ENCODE data around the gene TPK1. TPM values are rescaled to one million over a fixed set of nuclear protein-coding genes. Genes with fewer than 3 reads are reported as not detected.

The TPK1 gene
- total RNA-seq, 3 donors from 2014 or later (not counting 1 experiment from before 2014, with no cell fraction given): 20.9 to 28.6 (median 25.3) TPM

GRCh38 chr7:144786522-144786921 is 49.3 kb downstream of the TPK1 start:
- DNase-seq (peak in 1 of 2 donors; percentile 55), ATAC-seq (peak in 1 of 3 donors; percentile 58)
- intact Hi-C loops (cut with micrococcal nuclease): no loop called here

GRCh38 chr7:144786079-144786478 is 49.8 kb downstream of the TPK1 start:
- intact Hi-C loops (cut with micrococcal nuclease): no loop called here
- no peaks in the 10 kb centered on the region for H3K4me1 ChIP-seq (ENCODE audit: control insufficient read depth, insufficient read depth, low read length)

More at GRCh38 chr7:144786522-144786921, 49.3 kb downstream of the TPK1 start:
- H3K27ac ChIP-seq (ENCODE audit: low read length): no peak overlapping the region
- no peak overlapping the region for H3K4me3 ChIP-seq (ENCODE audit: low read length)
- no peaks in the 10 kb centered on the region for H3K4me1 ChIP-seq (ENCODE audit: control insufficient read depth, insufficient read depth, low read length)
- H3K9me3 ChIP-seq (ENCODE audit: control insufficient read depth, insufficient read depth, low read length): no peaks in the 10 kb centered on the region
- peak; percentile 10 for TF ChIP-seq CTCF (IDR thresholded peaks at IDR 0.05)
- Mint-ChIP-seq H3K36me3 (no peaks in the 10 kb centered on the region), H3K27ac (peak overlapping the region in 1 of 2 donors; percentile 49), H3K4me3 (no peak overlapping the region), H3K9me3 (no peaks in the 10 kb centered on the region), H3K4me1 (peaks cover 5 to 10% of the 10 kb centered on the region in 2 donors), H3K27me3 (ENCODE audit: low read depth in 2 of 2) (no peaks in the 10 kb centered on the region)
- 91% methylated on average over 2 of the region's 2 CpGs for WGBS (ENCODE audit: insufficient coverage)
- H3K36me3 ChIP-seq (ENCODE audit: control insufficient read depth, insufficient read depth, low read length): no peaks in the 10 kb centered on the region
- H3K27me3 ChIP-seq (ENCODE audit: control insufficient read depth, insufficient read depth, low read length): no peaks in the 10 kb centered on the region

GRCh38 chr7:144785521-144785920 is 50.3 kb downstream of the TPK1 start:
- intact Hi-C loops (cut with micrococcal nuclease): no loop called here
- DNase-seq (no peak), ATAC-seq (no peak)
- no peak overlapping the region for H3K27ac ChIP-seq (ENCODE audit: low read length)
- no peaks in the 10 kb centered on the region for H3K9me3 ChIP-seq (ENCODE audit: control insufficient read depth, insufficient read depth, low read length)
- no peaks in the 10 kb centered on the region for H3K4me1 ChIP-seq (ENCODE audit: control insufficient read depth, insufficient read depth, low read length)
- Mint-ChIP-seq H3K9me3 (no peaks in the 10 kb centered on the region), H3K4me1 (peaks cover 5 to 6% of the 10 kb centered on the region in 2 donors), H3K4me3 (no peak overlapping the region), H3K27me3 (ENCODE audit: low read depth in 2 of 2) (no peaks in the 10 kb centered on the region), H3K36me3 (no peaks in the 10 kb centered on the region), H3K27ac (no peak overlapping the region)
- no peaks in the 10 kb centered on the region for H3K27me3 ChIP-seq (ENCODE audit: control insufficient read depth, insufficient read depth, low read length)
- TF ChIP-seq CTCF (IDR thresholded peaks at IDR 0.05): no peak
- no peaks in the 10 kb centered on the region for H3K36me3 ChIP-seq (ENCODE audit: control insufficient read depth, insufficient read depth, low read length)
- no peak overlapping the region for H3K4me3 ChIP-seq (ENCODE audit: low read length)
- no CpG with 5 or more reads among the region's 1 CpG for WGBS (ENCODE audit: insufficient coverage)

More at GRCh38 chr7:144786079-144786478, 49.8 kb downstream of the TPK1 start:
- Mint-ChIP-seq H3K4me3 (no peak overlapping the region), H3K4me1 (peaks cover 5 to 8% of the 10 kb centered on the region in 2 donors), H3K36me3 (no peaks in the 10 kb centered on the region), H3K9me3 (no peaks in the 10 kb centered on the region), H3K27ac (peak overlapping the region in 1 of 2 donors; percentile 49), H3K27me3 (ENCODE audit: low read depth in 2 of 2) (no peaks in the 10 kb centered on the region)
- no peak overlapping the region for H3K27ac ChIP-seq (ENCODE audit: low read length)
- H3K4me3 ChIP-seq (ENCODE audit: low read length): no peak overlapping the region
- no peak for TF ChIP-seq CTCF (IDR thresholded peaks at IDR 0.05)
- H3K9me3 ChIP-seq (ENCODE audit: control insufficient read depth, insufficient read depth, low read length): no peaks in the 10 kb centered on the region
- no peaks in the 10 kb centered on the region for H3K36me3 ChIP-seq (ENCODE audit: control insufficient read depth, insufficient read depth, low read length)
- no peak for DNase-seq
- WGBS (ENCODE audit: insufficient coverage): no CpG with 5 or more reads among the region's 1 CpG
- no peak for ATAC-seq
- H3K27me3 ChIP-seq (ENCODE audit: control insufficient read depth, insufficient read depth, low read length): no peaks in the 10 kb centered on the region

- no peaks in the 10 kb centered on the region for H3K9me3 Mint-ChIP-seq
- WGBS (ENCODE audit: insufficient coverage): 93% methylated on average over 3 of the region's 3 CpGs
- no peaks in the 10 kb centered on the region for H3K36me3 Mint-ChIP-seq
- H3K4me3 Mint-ChIP-seq: no peak overlapping the region
- no peaks in the 10 kb centered on the region for H3K27me3 ChIP-seq (ENCODE audit: control insufficient read depth, insufficient read depth, low read length)
- H3K4me1 Mint-ChIP-seq: peaks cover 5 to 6% of the 10 kb centered on the region in 2 donors
- H3K27ac ChIP-seq (ENCODE audit: low read length): no peak overlapping the region
- intact Hi-C loops (cut with micrococcal nuclease): no loop called here
- DNase-seq (no peak), ATAC-seq (no peak)
- no peak for TF ChIP-seq CTCF (IDR thresholded peaks at IDR 0.05)
- no peaks in the 10 kb centered on the region for H3K36me3 ChIP-seq (ENCODE audit: control insufficient read depth, insufficient read depth, low read length)
- H3K27ac Mint-ChIP-seq: no peak overlapping the region
- H3K9me3 ChIP-seq (ENCODE audit: control insufficient read depth, insufficient read depth, low read length): no peaks in the 10 kb centered on the region
- no peaks in the 10 kb centered on the region for H3K27me3 Mint-ChIP-seq (ENCODE audit: low read depth in 2 of 2)
- H3K4me3 ChIP-seq (ENCODE audit: low read length): no peak overlapping the region
- no peaks in the 10 kb centered on the region for H3K4me1 ChIP-seq (ENCODE audit: control insufficient read depth, insufficient read depth, low read length)
These were observed 50.9 kb downstream of the TPK1 start for GRCh38 chr7:144784943-144785342.
